C4-2B (cell line): ENCODE measurements around the gene NCK1.

Source experiments
- ZFX ChIP-seq: fragments of 450-650 bp; IDR thresholded peaks from 2 replicates; pipeline ENCODE4 v1.6.1; 2017
- TF ChIP-seq, protein P1 (sequence below): fragments of 450-650 bp; conservative IDR thresholded peaks from 2 replicates; pipeline ENCODE4 v1.5.1; 2017; ENCODE audit warnings: mild to moderate bottlenecking

DNA sequence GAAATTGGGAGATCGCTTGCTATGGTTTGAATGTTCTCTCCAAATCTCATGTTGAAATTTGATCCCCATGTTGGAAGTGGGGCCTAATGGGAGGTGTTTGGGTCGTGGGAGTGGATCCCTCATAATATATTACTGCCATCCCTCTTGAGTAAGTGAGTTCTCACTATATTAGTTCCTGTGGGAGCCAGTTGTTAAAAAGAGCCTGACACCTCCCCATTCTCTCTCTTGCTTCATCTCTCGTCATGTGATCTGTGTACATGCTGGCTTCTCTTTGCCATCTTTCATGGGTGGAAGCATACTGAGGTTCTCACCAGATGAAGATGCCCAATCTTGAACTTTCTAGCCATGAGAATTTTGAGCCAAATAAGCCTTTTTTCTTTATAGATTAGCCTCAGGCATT, 52.7 kb downstream of the NCK1 start:
- TF ChIP-seq, protein P1, sequence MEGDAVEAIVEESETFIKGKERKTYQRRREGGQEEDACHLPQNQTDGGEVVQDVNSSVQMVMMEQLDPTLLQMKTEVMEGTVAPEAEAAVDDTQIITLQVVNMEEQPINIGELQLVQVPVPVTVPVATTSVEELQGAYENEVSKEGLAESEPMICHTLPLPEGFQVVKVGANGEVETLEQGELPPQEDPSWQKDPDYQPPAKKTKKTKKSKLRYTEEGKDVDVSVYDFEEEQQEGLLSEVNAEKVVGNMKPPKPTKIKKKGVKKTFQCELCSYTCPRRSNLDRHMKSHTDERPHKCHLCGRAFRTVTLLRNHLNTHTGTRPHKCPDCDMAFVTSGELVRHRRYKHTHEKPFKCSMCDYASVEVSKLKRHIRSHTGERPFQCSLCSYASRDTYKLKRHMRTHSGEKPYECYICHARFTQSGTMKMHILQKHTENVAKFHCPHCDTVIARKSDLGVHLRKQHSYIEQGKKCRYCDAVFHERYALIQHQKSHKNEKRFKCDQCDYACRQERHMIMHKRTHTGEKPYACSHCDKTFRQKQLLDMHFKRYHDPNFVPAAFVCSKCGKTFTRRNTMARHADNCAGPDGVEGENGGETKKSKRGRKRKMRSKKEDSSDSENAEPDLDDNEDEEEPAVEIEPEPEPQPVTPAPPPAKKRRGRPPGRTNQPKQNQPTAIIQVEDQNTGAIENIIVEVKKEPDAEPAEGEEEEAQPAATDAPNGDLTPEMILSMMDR: no peak
- TF ChIP-seq ZFX: no peak
